Activated B cell treated with CpG ODN at 0.5 μM for 24 hours (primary cell): Measurements from ENCODE around the gene PRRC2B. TPM values are rescaled to one million over a fixed set of nuclear protein-coding genes. Genes with fewer than 3 reads are reported as not detected.
A peak's percentile ranks its signal among the peaks of the same experiment; 100 is the strongest.

Experiments used
- ATAC-seq: fragments of 200-7000 bp; cut with Tn5 transposase; one replicate; pipeline ENCODE4 v1.10.0; 2021; ENCODE audit warnings: low read depth, mild to moderate bottlenecking, moderate library complexity
- CTCF ChIA-PET: fragments of 350-600 bp; sonication (Branson Sonifier 250); formaldehyde crosslinking; loops from one replicate; lab custom pipeline; 2021; ENCODE audit warnings: antibody characterized with exemption; lab: Charles Lee
- POLR2A ChIA-PET: fragments of 350-600 bp; sonication (Branson Sonifier 250); formaldehyde crosslinking; loops from one replicate; lab custom pipeline; 2021; ENCODE audit warnings: antibody characterized with exemption; lab: Charles Lee
- DNase-seq: peaks from one replicate; pipeline ENCODE4 v3.0.0; 2022
- H3K27ac Mint-ChIP-seq: one replicate; pipeline ENCODE4 v1.8.0; 2020; ENCODE audit warnings: mixed read lengths
- H3K27me3 Mint-ChIP-seq: one replicate; pipeline ENCODE4 v1.8.0; 2021; ENCODE audit warnings: mixed read lengths
- H3K36me3 Mint-ChIP-seq: one replicate; pipeline ENCODE4 v1.8.0; 2021; ENCODE audit warnings: low read depth, mixed read lengths
- H3K4me1 Mint-ChIP-seq: one replicate; pipeline ENCODE4 v1.8.0; 2021; ENCODE audit warnings: mixed read lengths
- H3K4me3 Mint-ChIP-seq: one replicate; pipeline ENCODE4 v1.8.0; 2020; ENCODE audit warnings: mild to moderate bottlenecking, mixed read lengths
- H3K9me3 Mint-ChIP-seq: one replicate; pipeline ENCODE4 v1.8.0; 2020; ENCODE audit warnings: mixed read lengths
- CTCF ChIP-seq: fragments of 200-600 bp; IDR thresholded peaks from one replicate; pipeline ENCODE4 v1.8.0; 2022; ENCODE audit warnings: antibody characterized with exemption, mild to moderate bottlenecking
- intact Hi-C: fragments of 100-400 bp; cut with micrococcal nuclease; formaldehyde crosslinking; loops from one replicate; pipeline ENCODE4 v1.15.1; 2024
- total RNA-seq: library from RNA; stranded (reverse); gene quantifications from 2 replicates; pipeline ENCODE4 v1.2.3, GENCODE V29; 2022

The PRRC2B gene
- total RNA-seq, 1 donor from 2014 or later = 206 TPM

GRCh38 chr9:131417264-131418142, 23.6 kb downstream of the PRRC2B start:
- no peaks in the 10 kb centered on the region for H3K9me3 Mint-ChIP-seq
- DNase-seq = no peak
- H3K27ac Mint-ChIP-seq = peak overlapping the region; percentile 79
- H3K4me1 Mint-ChIP-seq = peaks cover 82% of the 10 kb centered on the region
- peaks cover 46% of the 10 kb centered on the region for H3K36me3 Mint-ChIP-seq
- POLR2A ChIA-PET = interaction anchor here (0.6 to 1.2 kb wide), 5 partner anchors 21 to 117 kb away, joined by 3 to 10 read pairs (median 6); no protein-coding TSS in a partner anchor
- TF ChIP-seq CTCF = no peak
- peak overlapping the region; percentile 68 for H3K4me3 Mint-ChIP-seq
- CTCF ChIA-PET = no interaction called here
- H3K27me3 Mint-ChIP-seq = no peaks in the 10 kb centered on the region
- intact Hi-C loops = no loop called here
- ATAC-seq = peak; percentile 46

- Mint-ChIP-seq H3K27me3 (no peaks in the 10 kb centered on the region), H3K9me3 (no peaks in the 10 kb centered on the region), H3K4me1 (peaks cover 87% of the 10 kb centered on the region), H3K36me3 (peaks cover 48% of the 10 kb centered on the region), H3K27ac (peak overlapping the region; percentile 79), H3K4me3 (peak overlapping the region; percentile 68)
- intact Hi-C loops = no loop called here
- DNase-seq = no peak
- ChIA-PET CTCF (no interaction called here), POLR2A (interaction anchor here (0.6 to 1.2 kb wide), 5 partner anchors 22 to 116 kb away, joined by 3 to 10 read pairs (median 6); no protein-coding TSS in a partner anchor)
- TF ChIP-seq CTCF = no peak
- ATAC-seq = no peak
These were observed 24.5 kb downstream of the PRRC2B start for GRCh38 chr9:131418143-131419025.

GRCh38 chr9:131419026-131419614, 25.2 kb downstream of the PRRC2B start:
- Mint-ChIP-seq H3K4me1 (peaks cover 85% of the 10 kb centered on the region), H3K27ac (peak overlapping the region; percentile 79), H3K36me3 (peaks cover 44% of the 10 kb centered on the region), H3K27me3 (no peaks in the 10 kb centered on the region), H3K4me3 (no peak overlapping the region), H3K9me3 (no peaks in the 10 kb centered on the region)
- intact Hi-C loops = no loop called here
- no peak for TF ChIP-seq CTCF
- DNase-seq (no peak), ATAC-seq (no peak)
- CTCF ChIA-PET = no interaction called here
- POLR2A ChIA-PET = no interaction called here

GRCh38 chr9:131419716-131420115, 25.8 kb downstream of the PRRC2B start:
- CTCF ChIA-PET = no interaction called here
- no peak for TF ChIP-seq CTCF
- POLR2A ChIA-PET = no interaction called here
- H3K36me3 Mint-ChIP-seq = peaks cover 40% of the 10 kb centered on the region
- H3K4me1 Mint-ChIP-seq = peaks cover 80% of the 10 kb centered on the region
- H3K4me3 Mint-ChIP-seq = no peak overlapping the region
- no peak for ATAC-seq
- no peaks in the 10 kb centered on the region for H3K9me3 Mint-ChIP-seq
- no peaks in the 10 kb centered on the region for H3K27me3 Mint-ChIP-seq
- intact Hi-C loops = no loop called here
- DNase-seq = no peak
- H3K27ac Mint-ChIP-seq = peak overlapping the region; percentile 79
